HCT116 (cell line): ENCODE results near the gene KCNK13. TPM values are rescaled to one million over a fixed set of nuclear protein-coding genes. Genes with fewer than 3 reads are reported as not detected.

ENCODE experiments used
- ATAC-seq: fragments of 200-7000 bp; cut with Tn5 transposase; 2 replicates; pipeline ENCODE4 v1.9.1; 2020; ENCODE audit warnings: mild to moderate bottlenecking, moderate library complexity
- BruUV-seq: library from RNA; stranded (reverse); fragments of 400-500 nt; replicated peaks from 2 replicates; lab custom pipeline; 2021; lab: Mats Ljungman, UMichigan
- CTCF ChIA-PET: fragments of 300-600 bp; sonication (Branson Sonifier 250); formaldehyde crosslinking; loops from one replicate; lab custom pipeline; 2021; ENCODE audit warnings: antibody characterized with exemption; lab: Charles Lee
- POLR2A ChIA-PET: fragments of 300-600, 350-600 bp; sonication (Branson Sonifier 250); formaldehyde crosslinking; loops from one replicate; lab custom pipeline; 2021; ENCODE audit warnings: antibody characterized with exemption; lab: Charles Lee
- RAD21 ChIA-PET, 2 experiments: fragments of 300-600 bp; sonication (Branson Sonifier 250); formaldehyde crosslinking; loops; one replicate each; lab custom pipeline; 2023; ENCODE audit warnings: low total read pairs in 2 of 2; ENCODE audit not compliant: uncharacterized antibody in 2 of 2, unreplicated experiment in 2 of 2, low non-redundant PET in 1 of 2; lab: Charles Lee
- DNase-seq: peaks from one replicate; pipeline ENCODE4 v3.0.0-alpha.2; 2010; ENCODE audit warnings: low read depth, low spot score
- H2AFZ ChIP-seq: fragments of 200-600 bp; shearing (Covaris generic), sonication (generic); 2 replicates; pipeline ENCODE4 v1.6.1; 2017; ENCODE audit warnings: low read depth, mixed run types, mixed read lengths, antibody characterized with exemption, low read length; ENCODE audit not compliant: poor library complexity, severe bottlenecking
- H3K27ac ChIP-seq: 2 replicates; pipeline ENCODE4 v1.5.1; 2012; ENCODE audit warnings: low read depth, low read length
- H3K27me3 ChIP-seq: fragments of 200-600 bp; sonication (generic); 2 replicates; pipeline ENCODE4 v1.6.1; 2016; ENCODE audit warnings: mixed run types, low read length, mixed read lengths; ENCODE audit not compliant: insufficient read depth
- H3K36me3 ChIP-seq, 2 experiments: fragments of 200-500 bp in 1 of 2; fragments of 200-600 bp in 1 of 2; sonication (Bioruptor generic) in 1 of 2; sonication (generic) in 1 of 2; 2 replicates each; pipeline versions ENCODE4 v1.5.1 to v1.6.1; 2014 to 2016; ENCODE audit warnings: low read length in 2 of 2, inconsistent platforms in 1 of 2, mixed read lengths in 1 of 2, mixed run types in 1 of 2; ENCODE audit not compliant: insufficient read depth in 2 of 2, control insufficient read depth in 1 of 2
- H3K4me1 ChIP-seq, 2 experiments: fragments of 200-600 bp in 1 of 2; sonication (generic) in 1 of 2; 2 replicates each; pipeline versions ENCODE4 v1.5.1 to v1.6.1; 2012 to 2017; ENCODE audit warnings: low read length in 2 of 2, inconsistent platforms in 1 of 2, mild to moderate bottlenecking in 1 of 2, mixed read lengths in 1 of 2, mixed run types in 1 of 2, moderate library complexity in 1 of 2; ENCODE audit not compliant: insufficient read depth in 2 of 2, control insufficient read depth in 1 of 2
- H3K4me2 ChIP-seq: fragments of 200-600 bp; sonication (generic); 2 replicates; pipeline ENCODE4 v1.6.1; 2017; ENCODE audit warnings: mixed run types, low read length, mixed read lengths
- H3K4me3 ChIP-seq, 2 experiments: fragments of 200-600 bp in 1 of 2; sonication (generic) in 1 of 2; replicated peaks in 1 of 2; 2 replicates each; pipeline ENCODE4 v1.5.1; 2011 to 2016; ENCODE audit warnings: low read length in 2 of 2, control low read depth in 1 of 2, low read depth in 1 of 2, mild to moderate bottlenecking in 1 of 2, mixed read lengths in 1 of 2, mixed run types in 1 of 2
- H3K79me2 ChIP-seq: fragments of 200-600 bp; sonication (generic); 2 replicates; pipeline ENCODE4 v1.6.1; 2017; ENCODE audit warnings: mild to moderate bottlenecking, mixed run types, low read length, moderate library complexity, mixed read lengths; ENCODE audit not compliant: insufficient read depth
- H3K9ac ChIP-seq: fragments of 200-600 bp; sonication (generic); 2 replicates; pipeline ENCODE4 v1.6.1; 2016; ENCODE audit warnings: low read length, mixed read lengths
- H3K9me2 ChIP-seq: fragments of 200-600 bp; sonication (generic), shearing (Covaris generic); 2 replicates; pipeline ENCODE4 v1.6.1; 2017; ENCODE audit warnings: mixed run types, mild to moderate bottlenecking, moderate library complexity; ENCODE audit not compliant: insufficient read depth
- H3K9me3 ChIP-seq, 2 experiments: fragments of 200-500 bp in 1 of 2; fragments of 200-600 bp in 1 of 2; sonication (Bioruptor generic) in 1 of 2; sonication (generic) in 1 of 2; 2 replicates each; pipeline ENCODE4 v1.6.1; 2014 to 2017; ENCODE audit warnings: low read length in 2 of 2, mixed read lengths in 2 of 2, inconsistent platforms in 1 of 2, low read depth in 1 of 2, mild to moderate bottlenecking in 1 of 2, mixed run types in 1 of 2, moderate library complexity in 1 of 2; ENCODE audit not compliant: control insufficient read depth in 1 of 2, insufficient read depth in 1 of 2
- H4K20me1 ChIP-seq: fragments of 200-600 bp; sonication (generic), shearing (Covaris generic); 2 replicates; pipeline ENCODE4 v1.6.1; 2017; ENCODE audit warnings: mixed run types, mild to moderate bottlenecking, moderate library complexity; ENCODE audit not compliant: insufficient read depth
- CBX3 ChIP-seq: IDR thresholded peaks from 2 replicates; pipeline ENCODE4 v1.6.1; 2012; ENCODE audit warnings: low read depth
- CEBPB ChIP-seq: IDR thresholded peaks from 2 replicates; pipeline ENCODE4 v1.6.1; 2012; ENCODE audit warnings: low read depth
- CTCF ChIP-seq, 3 experiments: fragments of 200-600 bp in 1 of 3; sonication (generic) in 1 of 3; IDR thresholded peaks in 2 of 3; conservative IDR thresholded peaks in 1 of 3; 2 replicates each; pipeline ENCODE4 v1.5.1; 2012 to 2017; ENCODE audit warnings: low read depth in 2 of 3, low read length in 2 of 3, antibody characterized with exemption in 1 of 3, borderline replicate concordance in 1 of 3, control low read depth in 1 of 3, mild to moderate bottlenecking in 1 of 3, mixed read lengths in 1 of 3, mixed run types in 1 of 3, moderate library complexity in 1 of 3; ENCODE audit not compliant: insufficient read depth in 1 of 3
- EGR1 ChIP-seq: IDR thresholded peaks from 2 replicates; pipeline ENCODE4 v1.6.1; 2012; ENCODE audit warnings: low read depth
- EZH2phosphoT487 ChIP-seq: fragments of 200-600 bp; IDR thresholded peaks from 2 replicates; pipeline ENCODE4 v1.6.1; 2018; ENCODE audit warnings: antibody characterized with exemption, borderline replicate concordance
- FOSL1 ChIP-seq: IDR thresholded peaks from 2 replicates; pipeline ENCODE4 v1.6.1; 2012; ENCODE audit warnings: low read depth
- JUND ChIP-seq: IDR thresholded peaks from 2 replicates; pipeline ENCODE4 v1.6.1; 2012
- MAX ChIP-seq: IDR thresholded peaks from 2 replicates; pipeline ENCODE4 v1.6.1; 2012
- POLR2A ChIP-seq: IDR thresholded peaks from 2 replicates; pipeline ENCODE4 v1.7.0; 2011; ENCODE audit warnings: borderline replicate concordance; ENCODE audit not compliant: insufficient read depth, insufficient read length; ENCODE audit errors: extremely low read depth
- RAD21 ChIP-seq: IDR thresholded peaks from 2 replicates; pipeline ENCODE4 v1.6.1; 2012; ENCODE audit warnings: low read depth, mild to moderate bottlenecking
- SP1 ChIP-seq: IDR thresholded peaks from 2 replicates; pipeline ENCODE4 v1.6.1; 2012; ENCODE audit warnings: low read depth
- SRF ChIP-seq: IDR thresholded peaks from 2 replicates; pipeline ENCODE4 v1.6.1; 2012; ENCODE audit warnings: low read depth
- TCF7L2 ChIP-seq: IDR thresholded peaks from 2 replicates; pipeline ENCODE4 v1.7.0; 2011; ENCODE audit warnings: borderline replicate concordance, inconsistent platforms; ENCODE audit not compliant: insufficient read depth, insufficient read length; ENCODE audit errors: extremely low read depth
- YY1 ChIP-seq: IDR thresholded peaks from 2 replicates; pipeline ENCODE4 v1.6.1; 2011; ENCODE audit warnings: low read length, low read depth, moderate library complexity, mild to moderate bottlenecking; ENCODE audit not compliant: insufficient replicate concordance; ENCODE audit errors: extremely low read depth
- ZNF274 ChIP-seq: fragments of 200-500 bp; sonication (Bioruptor generic); IDR thresholded peaks from 2 replicates; pipeline ENCODE4 v1.6.1; 2014; ENCODE audit warnings: mild to moderate bottlenecking, low read depth, low read length, inconsistent platforms
- intact Hi-C: fragments of 100-400 bp; cut with micrococcal nuclease; formaldehyde crosslinking; loops from 2 replicates; pipeline ENCODE4 v1.10.0; 2022
- total RNA-seq: library from RNA; stranded (reverse); gene quantifications from one replicate; pipeline ENCODE4 v1.2.1, GENCODE V29; 2021; ENCODE audit not compliant: unreplicated experiment

Gene KCNK13
- total RNA-seq, 1 experiment from 2014 or later, result 2.2 TPM

- intact Hi-C loops, result no loop called here
- ChIA-PET RAD21 (no interaction called here), CTCF (no interaction called here), POLR2A (no interaction called here)
- no peak for DNase-seq
- Histone ChIP-seq H4K20me1 (no peaks in the 10 kb centered on the region), H3K27ac (no peak overlapping the region), H2AFZ (no peak overlapping the region), H3K4me3 (no peak overlapping the region), H3K27me3 (no peaks in the 10 kb centered on the region), H3K9me2 (no peaks in the 10 kb centered on the region), H3K79me2 (no peaks in the 10 kb centered on the region), H3K4me2 (no peak overlapping the region), H3K9ac (no peak overlapping the region), H3K36me3 (peaks cover 8 to 19% of the 10 kb centered on the region in 2 experiments; a peak in 3 of 4 replicates), H3K4me1 (no peaks in the 10 kb centered on the region), H3K9me3 (no peaks in the 10 kb centered on the region)
- no TSS peak for BruUV-seq
- no peak for ATAC-seq
- no peak for TF ChIP-seq EGR1
- no peak for TF ChIP-seq SP1
- TF ChIP-seq SRF, result no peak
- TF ChIP-seq RAD21, result no peak
- no peak for TF ChIP-seq YY1
- TF ChIP-seq EZH2phosphoT487, result no peak
- TF ChIP-seq FOSL1, result no peak
- no peak for TF ChIP-seq MAX
Observed at GRCh38 chr14:90019824-90020523, 41.8 kb upstream of the KCNK13 start.

GRCh38 chr14:90023176-90023896 is 38.5 kb upstream of the KCNK13 start:
- no peaks in the 10 kb centered on the region for H3K4me1 ChIP-seq
- H3K36me3 ChIP-seq, result peaks cover 5 to 12% of the 10 kb centered on the region in 2 experiments; a peak in 3 of 4 replicates
- H3K9ac ChIP-seq, result no peak overlapping the region
- TF ChIP-seq EZH2phosphoT487 (no peak), ZNF274 (no peak), RAD21 (no peak), CBX3 (no peak), SP1 (no peak), JUND (no peak), TCF7L2 (no peak), POLR2A (no peak), SRF (no peak), CTCF (IDR thresholded peaks at IDR 0.05 in 2 of 3, conservative IDR thresholded peaks at IDR 0.05 in 1 of 3; ENCODE audit: borderline replicate concordance in 1 of 3, insufficient read depth in 1 of 3, low read depth in 2 of 3, low read length in 2 of 3) (no peak), CEBPB (no peak)
- TF ChIP-seq, all 23 proteins: peak for 0
- no peak overlapping the region for H2AFZ ChIP-seq
- no peak overlapping the region for H3K27ac ChIP-seq
- POLR2A ChIA-PET, result no interaction called here
- H3K9me3 ChIP-seq, result no peaks in the 10 kb centered on the region
- H3K79me2 ChIP-seq, result no peaks in the 10 kb centered on the region
- CTCF ChIA-PET, result no interaction called here
- H4K20me1 ChIP-seq, result no peaks in the 10 kb centered on the region
- ATAC-seq (no peak), DNase-seq (no peak)
- H3K4me3 ChIP-seq, result no peak overlapping the region
- intact Hi-C loops, result no loop called here
- no peaks in the 10 kb centered on the region for H3K27me3 ChIP-seq
- H3K9me2 ChIP-seq, result no peaks in the 10 kb centered on the region
- RAD21 ChIA-PET, result no interaction called here
- no peak overlapping the region for H3K4me2 ChIP-seq
- BruUV-seq, result no TSS peak
